HepG2 (cell line): ENCODE data around the gene MINDY3. TPM values are rescaled to one million over a fixed set of nuclear protein-coding genes. Genes with fewer than 3 reads are reported as not detected.

Source experiments
- CTCF ChIP-seq: sonication (generic); formaldehyde crosslinking; IDR thresholded peaks from 2 replicates; pipeline ENCODE4 v1.5.0; 2020; ENCODE audit warnings: mild to moderate bottlenecking, missing genetic modification reagents, moderate library complexity
- ELF1 ChIP-seq: sonication (generic); formaldehyde crosslinking; IDR thresholded peaks from 2 replicates; pipeline ENCODE4 v1.4.0; 2020; ENCODE audit warnings: missing genetic modification reagents
- GABPB1 ChIP-seq: IDR thresholded peaks from 2 replicates; pipeline ENCODE4 v1.6.1; 2016; ENCODE audit warnings: mild to moderate bottlenecking, missing genetic modification reagents, moderate library complexity, missing compliant biosample characterization
- GLI4 ChIP-seq: sonication (generic); formaldehyde crosslinking; IDR thresholded peaks from 2 replicates; pipeline ENCODE4 v1.5.1; 2020; ENCODE audit warnings: missing genetic modification reagents, mild to moderate bottlenecking, moderate library complexity, borderline replicate concordance
- PHB2 ChIP-seq: fragments of 450-650 bp; IDR thresholded peaks from 2 replicates; pipeline ENCODE4 v1.6.1; 2018; ENCODE audit not compliant: partially characterized antibody
- SMARCC2 ChIP-seq: fragments of 450-650 bp; IDR thresholded peaks from 2 replicates; pipeline ENCODE4 v1.6.1; 2017; ENCODE audit warnings: antibody characterized with exemption, mild to moderate bottlenecking
- TARDBP ChIP-seq: sonication (generic); formaldehyde crosslinking; IDR thresholded peaks from 2 replicates; pipeline ENCODE4 v1.8.0; 2022; ENCODE audit warnings: mild to moderate bottlenecking, missing genetic modification reagents
- TMF1 ChIP-seq: sonication (generic); formaldehyde crosslinking; IDR thresholded peaks from 2 replicates; pipeline ENCODE4 v1.8.1; 2022; ENCODE audit warnings: low read depth, missing genetic modification reagents
- ZBTB33 ChIP-seq: sonication (generic); formaldehyde crosslinking; IDR thresholded peaks from 2 replicates; pipeline ENCODE4 v1.4.0; 2020; ENCODE audit warnings: missing genetic modification reagents
- ZBTB34 ChIP-seq: sonication (generic); formaldehyde crosslinking; IDR thresholded peaks from 2 replicates; pipeline ENCODE4 v1.8.0; 2022; ENCODE audit warnings: mild to moderate bottlenecking, missing genetic modification reagents
- ZBTB42 ChIP-seq: sonication (generic); formaldehyde crosslinking; IDR thresholded peaks from 2 replicates; pipeline ENCODE4 v1.5.0; 2020; ENCODE audit warnings: mild to moderate bottlenecking, missing genetic modification reagents
- ZFP36 ChIP-seq: fragments of 150-350 bp; IDR thresholded peaks from 2 replicates; pipeline ENCODE4 v1.6.1; 2018; ENCODE audit warnings: borderline replicate concordance, low read length, low read depth; ENCODE audit not compliant: partially characterized antibody
- ZFP36L2 ChIP-seq: sonication (generic); formaldehyde crosslinking; IDR thresholded peaks from 2 replicates; pipeline ENCODE4 v1.4.0; 2020; ENCODE audit warnings: missing genetic modification reagents
- ZKSCAN5 ChIP-seq: sonication (generic); formaldehyde crosslinking; IDR thresholded peaks from 2 replicates; pipeline ENCODE4 v1.5.1; 2020; ENCODE audit warnings: mild to moderate bottlenecking, missing genetic modification reagents
- ZNF138 ChIP-seq: sonication (generic); formaldehyde crosslinking; IDR thresholded peaks from 2 replicates; pipeline ENCODE4 v1.5.0; 2020; ENCODE audit warnings: mild to moderate bottlenecking, low read depth, missing genetic modification reagents
- ZNF337 ChIP-seq: sonication (generic); formaldehyde crosslinking; IDR thresholded peaks from 2 replicates; pipeline ENCODE4 v1.5.1; 2020; ENCODE audit warnings: missing genetic modification reagents, low read depth, mild to moderate bottlenecking, borderline replicate concordance
- ZNF362 ChIP-seq: sonication (generic); formaldehyde crosslinking; IDR thresholded peaks from 2 replicates; pipeline ENCODE4 v1.4.0; 2020; ENCODE audit warnings: missing genetic modification reagents, mild to moderate bottlenecking, borderline replicate concordance
- ZNF557 ChIP-seq: sonication (generic); formaldehyde crosslinking; IDR thresholded peaks from 2 replicates; pipeline ENCODE4 v1.4.0; 2020; ENCODE audit warnings: missing genetic modification reagents
- ZNF709 ChIP-seq: sonication (generic); formaldehyde crosslinking; IDR thresholded peaks from 2 replicates; pipeline ENCODE4 v1.5.0; 2020; ENCODE audit warnings: mild to moderate bottlenecking, missing genetic modification reagents
- ZNF710 ChIP-seq: sonication (generic); formaldehyde crosslinking; IDR thresholded peaks from 2 replicates; pipeline ENCODE4 v1.5.0; 2020; ENCODE audit warnings: mild to moderate bottlenecking, missing genetic modification reagents, borderline replicate concordance
- ZNF777 ChIP-seq: sonication (generic); formaldehyde crosslinking; IDR thresholded peaks from 2 replicates; pipeline ENCODE4 v1.4.0; 2020; ENCODE audit warnings: missing genetic modification reagents
- ZZZ3 ChIP-seq: sonication (generic); formaldehyde crosslinking; IDR thresholded peaks from 2 replicates; pipeline ENCODE4 v1.4.0; 2020; ENCODE audit warnings: missing genetic modification reagents, mild to moderate bottlenecking, borderline replicate concordance
- polyA plus RNA-seq, 8 experiments: library from polyadenylated mRNA; depleted of rRNA in 3 of 8; stranded (reverse) in 7 of 8; unstranded in 1 of 8; fragments of >200 nt; fragmentation: Illumina TruSeq in 4 of 8; extraction: Trizol in 4 of 8; gene quantifications; 2 replicates each; pipeline versions ENCODE4 v1.2.1 to v1.2.3, GENCODE V29; 2011 to 2016; ENCODE audit warnings: low read depth in 4 of 8, missing spikeins in 1 of 8, mixed read lengths in 1 of 8; ENCODE audit not compliant: insufficient read depth in 1 of 8
- total RNA-seq, 5 experiments: library from RNA; depleted of rRNA; stranded (reverse); fragments of >200 nt; fragmentation: Illumina TruSeq; extraction: Trizol; gene quantifications; 2 replicates each; pipeline ENCODE4 v1.2.3, GENCODE V29; 2016; ENCODE audit warnings: low read depth in 1 of 5

Gene MINDY3
- total and polyA plus RNA-seq, 2 of the 13 experiments (the other 11 are each of a cell fraction or from before 2014, with no cell fraction given): 6.4 to 17.5 TPM

- no peak for TF ChIP-seq ZNF362 (CRISPR knock-in tag)
- no peak for TF ChIP-seq TMF1
- no peak for TF ChIP-seq ZNF709 (CRISPR knock-in tag)
- no peak for TF ChIP-seq ZNF557 (CRISPR knock-in tag)
- TF ChIP-seq ZBTB34 (CRISPR knock-in tag): no peak
- TF ChIP-seq SMARCC2: no peak
- peak; percentile 95 for TF ChIP-seq ELF1
- TF ChIP-seq ZBTB42 (CRISPR knock-in tag): no peak
- TF ChIP-seq GABPB1 (CRISPR knock-in tag): peak; percentile 96
- TF ChIP-seq GLI4 (CRISPR knock-in tag): 0 out of 2 replicates have a peak, but pooled peaks have one; percentile 51
- TF ChIP-seq ZFP36: no peak
- TF ChIP-seq ZFP36L2 (CRISPR knock-in tag): peak; percentile 37; the same call in 1 of the 2 replicates
- TF ChIP-seq ZNF138 (CRISPR knock-in tag): no peak
- no peak for TF ChIP-seq ZKSCAN5
- TF ChIP-seq TARDBP: no peak
- TF ChIP-seq CTCF (CRISPR knock-in tag): 0 out of 2 replicates have a peak, but pooled peaks have one; percentile 23
- no peak for TF ChIP-seq ZBTB33 (CRISPR knock-in tag)
- no peak for TF ChIP-seq ZNF777 (CRISPR knock-in tag)
- TF ChIP-seq PHB2: no peak
- no peak for TF ChIP-seq ZNF710 (CRISPR knock-in tag)
- peak; percentile 50; the same call in 1 of the 2 replicates for TF ChIP-seq ZZZ3 (CRISPR knock-in tag)
- no peak for TF ChIP-seq ZNF337 (CRISPR knock-in tag)
Observed at GRCh38 chr10:15859906-15860691, at the start of gene MINDY3 (continued).
